H1 (cell line): Measurements from ENCODE around the gene PCNX1. TPM values are rescaled to one million over a fixed set of nuclear protein-coding genes. Genes with fewer than 3 reads are reported as not detected.

Experiments used
- CTCF ChIA-PET: fragments of 300-600 bp; sonication (Branson Sonifier 250); formaldehyde crosslinking; loops from one replicate; lab custom pipeline; 2021; ENCODE audit not compliant: partially characterized antibody; lab: Charles Lee
- POLR2A ChIA-PET: fragments of 300-600 bp; sonication (Branson Sonifier 250); formaldehyde crosslinking; loops from one replicate; lab custom pipeline; 2021; ENCODE audit warnings: inconsistent platforms; ENCODE audit not compliant: partially characterized antibody; lab: Charles Lee
- DNase-seq, 2 experiments: peaks; one replicate each; pipeline versions ENCODE4 v3.0.0 to v3.0.0-alpha.2; 2010 to 2022; ENCODE audit warnings: low spot score in 2 of 2, low read depth in 1 of 2, mixed read lengths in 1 of 2
- FAIRE-seq: peaks from 2 replicates; lab custom pipeline; 2011; peaks lifted over from hg19 to GRCh38; lab: Jason Lieb, UNC
- H2AFZ ChIP-seq: 2 replicates; pipeline ENCODE4 v1.8.1; 2012; ENCODE audit warnings: low read length, inconsistent platforms
- H2AK5ac ChIP-seq: 2 replicates; pipeline ENCODE4 v1.6.1; 2013; ENCODE audit warnings: low read depth, low read length
- H2BK120ac ChIP-seq: replicated peaks from 2 replicates; pipeline ENCODE3; 2013; ENCODE audit warnings: low read depth, low read length, inconsistent platforms
- H2BK12ac ChIP-seq: 2 replicates; pipeline ENCODE4 v1.6.1; 2013; ENCODE audit warnings: low read depth, low read length
- H2BK15ac ChIP-seq: 2 replicates; pipeline ENCODE4 v1.6.1; 2013; ENCODE audit warnings: low read length
- H2BK20ac ChIP-seq: 2 replicates; pipeline ENCODE4 v1.6.1; 2013; ENCODE audit warnings: low read length
- H2BK5ac ChIP-seq: 2 replicates; pipeline ENCODE4 v1.6.1; 2013; ENCODE audit warnings: low read depth, low read length
- H3K14ac ChIP-seq: 2 replicates; pipeline ENCODE4 v1.6.1; 2013; ENCODE audit warnings: inconsistent platforms; ENCODE audit not compliant: insufficient read length
- H3K18ac ChIP-seq: 2 replicates; pipeline ENCODE4 v1.6.1; 2013; ENCODE audit warnings: low read length; ENCODE audit errors: extremely low read depth
- H3K23ac ChIP-seq: 2 replicates; pipeline ENCODE4 v1.6.1; 2013; ENCODE audit warnings: inconsistent platforms; ENCODE audit not compliant: insufficient read length
- H3K23me2 ChIP-seq: 2 replicates; pipeline ENCODE4 v1.6.1; 2013; ENCODE audit warnings: low read depth, low read length
- H3K27ac ChIP-seq: 2 replicates; pipeline ENCODE4 v1.6.1; 2011; ENCODE audit warnings: low read depth, low read length, inconsistent platforms
- H3K27me3 ChIP-seq, 4 experiments: replicated peaks in 1 of 4; 1 replicate in 1 of 4; 2 replicates in 3 of 4; pipeline versions ENCODE4 v1.6.1 to v1.8.1; 2011 to 2013; ENCODE audit warnings: low read length in 3 of 4, mild to moderate bottlenecking in 3 of 4, inconsistent platforms in 2 of 4, mixed read lengths in 2 of 4, moderate library complexity in 1 of 4; ENCODE audit not compliant: control insufficient read depth in 3 of 4, insufficient read depth in 3 of 4; ENCODE audit errors: extremely low read depth in 1 of 4
- H3K36me3 ChIP-seq, 4 experiments: 2 replicates each; pipeline versions ENCODE4 v1.6.1 to v1.8.1; 2011 to 2013; ENCODE audit warnings: mild to moderate bottlenecking in 4 of 4, low read length in 3 of 4, moderate library complexity in 2 of 4, control low read depth in 1 of 4, inconsistent platforms in 1 of 4; ENCODE audit not compliant: insufficient read depth in 4 of 4, control insufficient read depth in 2 of 4
- H3K4ac ChIP-seq: replicated peaks from 2 replicates; pipeline ENCODE3; 2013; ENCODE audit warnings: low read length, low read depth, mixed read lengths, inconsistent platforms; ENCODE audit not compliant: insufficient read length
- H3K4me1 ChIP-seq, 4 experiments: replicated peaks in 1 of 4; 1 replicate in 1 of 4; 2 replicates in 3 of 4; pipeline versions ENCODE4 v1.6.1 to v1.8.1; 2011 to 2013; ENCODE audit warnings: low read length in 3 of 4, inconsistent platforms in 2 of 4, mixed read lengths in 1 of 4; ENCODE audit not compliant: insufficient read depth in 4 of 4, control insufficient read depth in 3 of 4
- H3K4me2 ChIP-seq, 2 experiments: 2 replicates each; pipeline versions ENCODE4 v1.6.1 to v1.8.1; 2011 to 2013; ENCODE audit warnings: low read depth in 2 of 2, low read length in 2 of 2, control low read depth in 1 of 2, inconsistent platforms in 1 of 2, mild to moderate bottlenecking in 1 of 2; ENCODE audit not compliant: insufficient read depth in 1 of 2
- H3K4me3 ChIP-seq, 4 experiments: fragments of 200-600, 300-600 bp in 1 of 4; sonication (generic), shearing (Covaris generic), sonication (Bioruptor Twin) in 1 of 4; 2 replicates each; pipeline versions ENCODE4 v1.5.1 to v1.8.1; 2011 to 2016; ENCODE audit warnings: low read length in 4 of 4, low read depth in 3 of 4, control low read depth in 2 of 4, inconsistent platforms in 2 of 4, mild to moderate bottlenecking in 2 of 4, mixed read lengths in 1 of 4, moderate library complexity in 1 of 4; ENCODE audit not compliant: insufficient read depth in 2 of 4; ENCODE audit errors: extremely low read depth in 1 of 4
- H3K56ac ChIP-seq: replicated peaks from 2 replicates; pipeline ENCODE3; 2013; ENCODE audit warnings: low read depth, mild to moderate bottlenecking, mixed read lengths, low read length, inconsistent platforms; ENCODE audit not compliant: insufficient read length
- H3K79me1 ChIP-seq: 2 replicates; pipeline ENCODE4 v1.6.1; 2013; ENCODE audit warnings: low read depth, low read length, control low read depth
- H3K79me2 ChIP-seq, 2 experiments: 2 replicates each; pipeline versions ENCODE4 v1.6.1 to v1.8.1; 2012 to 2013; ENCODE audit warnings: low read length in 2 of 2, mild to moderate bottlenecking in 2 of 2, inconsistent platforms in 1 of 2; ENCODE audit not compliant: insufficient read depth in 2 of 2, control insufficient read depth in 1 of 2
- H3K9ac ChIP-seq, 4 experiments: replicated peaks in 1 of 4; 1 replicate in 1 of 4; 2 replicates in 3 of 4; pipeline versions ENCODE4 v1.6.1 to v1.8.1; 2011 to 2013; ENCODE audit warnings: low read depth in 3 of 4, low read length in 3 of 4, control low read depth in 2 of 4, mild to moderate bottlenecking in 2 of 4, moderate library complexity in 2 of 4, inconsistent platforms in 1 of 4; ENCODE audit errors: extremely low read depth in 1 of 4
- H3K9me3 ChIP-seq, 2 experiments: 2 replicates each; pipeline versions ENCODE4 v1.6.1 to v1.8.1; 2012 to 2013; ENCODE audit warnings: mild to moderate bottlenecking in 2 of 2, moderate library complexity in 2 of 2, control low read depth in 1 of 2, inconsistent platforms in 1 of 2, low read depth in 1 of 2, low read length in 1 of 2, mixed read lengths in 1 of 2; ENCODE audit not compliant: insufficient read depth in 2 of 2
- H4K20me1 ChIP-seq, 2 experiments: replicated peaks in 1 of 2; 2 replicates each; pipeline versions ENCODE3 to v1.8.1; 2011 to 2013; ENCODE audit warnings: inconsistent platforms in 2 of 2, low read length in 2 of 2, mild to moderate bottlenecking in 1 of 2; ENCODE audit not compliant: insufficient read depth in 2 of 2, control insufficient read depth in 1 of 2
- H4K5ac ChIP-seq: 2 replicates; pipeline ENCODE4 v1.6.1; 2013; ENCODE audit warnings: low read length, low read depth, mixed read lengths, inconsistent platforms; ENCODE audit not compliant: insufficient read length
- H4K8ac ChIP-seq: 2 replicates; pipeline ENCODE4 v1.8.0; 2013; ENCODE audit warnings: mild to moderate bottlenecking, moderate library complexity, low read length, inconsistent platforms; ENCODE audit not compliant: insufficient read depth; ENCODE audit errors: extremely low read depth
- H4K91ac ChIP-seq: replicated peaks from 2 replicates; pipeline ENCODE3; 2013; ENCODE audit warnings: low read length, mixed read lengths, inconsistent platforms; ENCODE audit not compliant: insufficient read length
- E2F6 ChIP-seq: IDR thresholded peaks from 2 replicates; pipeline ENCODE4 v1.6.1; 2012; ENCODE audit warnings: inconsistent platforms
- WGBS, 2 experiments: shearing (Covaris generic) in 1 of 2; methylation state at CpG; one replicate each; pipeline versions ENCODE4 v1.1.6 to v1.1.7; 2013 to 2015; ENCODE audit warnings: low lambda C conversion rate in 2 of 2, mixed read lengths in 2 of 2, inconsistent platforms in 1 of 2, low coverage in 1 of 2, missing lambda C conversion rate in 1 of 2; ENCODE audit not compliant: insufficient replicate concordance in 2 of 2, insufficient coverage in 1 of 2, insufficient read length in 1 of 2; ENCODE audit errors: extremely low coverage in 1 of 2, missing lambda C conversion rate in 1 of 2; 5-methylcytosine and 5-hydroxymethylcytosine counted together
- polyA plus RNA-seq, 7 experiments: library from polyadenylated mRNA; depleted of rRNA in 3 of 7; stranded (reverse) in 5 of 7; unstranded in 2 of 7; fragments of >200 nt in 5 of 7; fragments of 200-250 nt in 2 of 7; gene quantifications; 1 replicate in 5 of 7; 2 replicates in 1 of 7; 4 replicates in 1 of 7; pipeline versions ENCODE4 v1.2.1 to v1.2.3, GENCODE V29; 2011 to 2013; ENCODE audit warnings: missing spikeins in 2 of 7, mixed read lengths in 2 of 7
- total RNA-seq: library from RNA; stranded (reverse); fragmentation: NEBNext Ultra II Directional; extraction: Animal tissue kit (Norgen Biotek cat#: 25700); gene quantifications from 2 replicates; pipeline ENCODE4 v1.2.1, GENCODE V29; 2021

PCNX1 gene
- total and polyA plus RNA-seq, 2 of the 8 experiments (the other 6 are each of a cell fraction or from before 2014, with no cell fraction given), result 37.7 to 53.2 TPM

- no peak overlapping the region for H4K91ac ChIP-seq
- no peak overlapping the region for H3K18ac ChIP-seq
- H3K27ac ChIP-seq, result no peak overlapping the region
- no peak overlapping the region for H2BK5ac ChIP-seq
- no peak overlapping the region for H2BK12ac ChIP-seq
- H3K56ac ChIP-seq, result no peak overlapping the region
- H3K9me3 ChIP-seq, result no peaks in the 10 kb centered on the region
- H3K79me2 ChIP-seq, result peaks cover 0 to 5% of the 10 kb centered on the region in 2 experiments; a peak in 1 of 4 replicates
- H4K5ac ChIP-seq, result no peak overlapping the region
- H3K23me2 ChIP-seq, result no peaks in the 10 kb centered on the region
- H2BK120ac ChIP-seq, result no peak overlapping the region
- H3K4ac ChIP-seq, result no peak overlapping the region
- no peak for DNase-seq
- peaks cover 3% of the 10 kb centered on the region; the same call in 1 of the 2 replicates for H3K79me1 ChIP-seq
- ChIA-PET CTCF (interaction anchor here (1.4 to 2.3 kb wide), 4 partner anchors 85 to 154 kb away, joined by 4 to 5 read pairs (median 4); no protein-coding TSS in a partner anchor), POLR2A (no interaction called here)
- no peak overlapping the region for H3K4me2 ChIP-seq
- H3K36me3 ChIP-seq, result peaks cover 0 to 15% (median 9%) of the 10 kb centered on the region in 4 experiments; a peak in 4 of 8 replicates
- no peak overlapping the region for H3K23ac ChIP-seq
- no peak overlapping the region for H2AK5ac ChIP-seq
- no peak for TF ChIP-seq E2F6
- H3K14ac ChIP-seq, result no peak overlapping the region
- no peak overlapping the region for H2BK20ac ChIP-seq
- H2BK15ac ChIP-seq, result no peak overlapping the region
- H4K20me1 ChIP-seq, result peaks cover 0 to 2% of the 10 kb centered on the region in 2 experiments
- no peaks in the 10 kb centered on the region for H3K4me1 ChIP-seq
- WGBS, 2 experiments, result 33% methylated on average over 2 of the region's 2 CpGs; no CpG with 5 or more reads in 1 of the 2 experiments
- H4K8ac ChIP-seq, result no peak overlapping the region
- H3K9ac ChIP-seq, result no peak overlapping the region
- no peak for FAIRE-seq
- no peaks in the 10 kb centered on the region for H3K27me3 ChIP-seq
- H3K4me3 ChIP-seq, result no peak overlapping the region
- no peak overlapping the region for H2AFZ ChIP-seq
Measured at GRCh38 chr14:70971560-70971959, 64.3 kb downstream of the PCNX1 start.
